SHP77 treated with DMSO at 0.1 percent for 48 hours (cell line): ENCODE measurements around the gene KLHL14.

ENCODE experiments used
- DNase-seq: peaks from one replicate; lab custom pipeline; 2025; lab: John Stamatoyannopoulos, UW

Gene KLHL14

GRCh38 chr18:32634876-32635431 lies 137.9 kb downstream of the KLHL14 start:
- no peak for DNase-seq

- no peak for DNase-seq
These were observed 142.7 kb downstream of the KLHL14 start for GRCh38 chr18:32629981-32630700.

GRCh38 chr18:32629292-32629691 lies 143.5 kb downstream of the KLHL14 start:
- DNase-seq, result no peak

- DNase-seq, result no peak
These were observed 148.6 kb downstream of the KLHL14 start for GRCh38 chr18:32624182-32624723.

GRCh38 chr18:32623563-32623962 lies 149.3 kb downstream of the KLHL14 start:
- DNase-seq, result no peak
